D721Med (cell line): Measurements from ENCODE around the gene RALGPS2.
A peak's percentile ranks its signal among the peaks of the same experiment; 100 is the strongest.
"Not testable (repeated sequence)": the region's sequence is repeated elsewhere in the genome, so short reads cannot be mapped to it uniquely, and the experiment has no call there.

ENCODE experiments used
- DNase-seq: peaks from one replicate; pipeline ENCODE4 v3.0.0; 2011; ENCODE audit warnings: low spot score; ENCODE audit not compliant: insufficient read length
- FAIRE-seq: peaks from 2 replicates; lab custom pipeline; 2011; peaks lifted over from hg19 to GRCh38; lab: Jason Lieb, UNC
- CTCF ChIP-seq: IDR thresholded peaks from 2 replicates; pipeline ENCODE4 v1.5.1; 2012; ENCODE audit warnings: mild to moderate bottlenecking, control low read depth; ENCODE audit not compliant: insufficient read depth; ENCODE audit errors: missing control alignments

RALGPS2 gene

DNA sequence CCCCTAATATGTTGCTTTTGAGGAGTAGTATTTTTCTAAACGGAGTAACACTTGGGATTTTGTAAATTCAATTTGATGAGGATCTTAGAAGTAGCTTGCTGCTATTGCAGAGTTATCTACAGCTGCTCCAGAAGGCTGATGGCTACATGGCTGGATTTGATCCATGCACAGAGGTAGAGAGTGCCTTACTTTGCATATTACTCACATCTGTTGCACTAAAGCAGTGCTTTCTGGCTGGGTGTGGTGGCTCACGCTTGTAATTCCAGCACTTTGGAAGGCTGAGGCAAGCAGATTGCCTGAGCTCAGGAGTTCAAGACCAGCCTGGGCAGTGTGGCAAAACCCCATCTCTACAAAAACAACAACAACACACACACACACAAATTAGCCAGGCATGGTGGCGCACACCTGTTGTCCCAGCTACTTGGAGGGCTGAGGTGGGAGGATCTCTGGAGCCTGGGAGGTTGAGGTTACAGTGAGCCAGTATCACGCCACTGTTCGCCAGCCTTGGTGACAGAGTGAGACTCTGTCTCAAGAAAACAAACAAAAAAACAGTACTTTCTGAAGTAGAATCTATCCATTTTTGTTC, 24.6 kb downstream of the RALGPS2 start:
- TF ChIP-seq CTCF = no peak
- no peak for FAIRE-seq

DNA sequence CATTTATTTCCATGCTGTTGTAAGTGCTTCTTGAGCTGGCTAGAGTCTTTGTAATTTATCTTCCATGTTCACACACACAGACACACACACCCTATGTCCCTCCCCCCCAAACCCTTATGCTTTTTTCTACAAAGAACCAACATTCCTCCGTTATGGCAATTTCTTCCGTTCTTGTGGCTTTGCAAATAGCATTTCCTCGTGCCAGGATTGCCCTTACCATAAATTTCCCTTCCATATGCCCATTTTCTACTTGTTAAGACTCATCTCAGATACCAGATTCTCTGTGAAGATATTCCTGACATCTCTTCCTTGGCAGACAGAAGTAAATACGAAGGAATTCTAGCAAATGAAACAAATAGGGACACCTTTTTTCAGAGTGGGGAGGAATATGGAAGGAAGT, 26.0 kb downstream of the RALGPS2 start:
- no peak for TF ChIP-seq CTCF
- peak; percentile 25 for FAIRE-seq
- no peak for DNase-seq

More for the DNA sequence above, 24.6 kb downstream of the RALGPS2 start:
- no peak for DNase-seq

- no peak for TF ChIP-seq CTCF
- FAIRE-seq (no peak), DNase-seq (no peak)
Observed at GRCh38 chr1:178752891-178753290, 27.8 kb downstream of the RALGPS2 start.

- FAIRE-seq, DNase-seq: not testable (repeated sequence)
Observed at GRCh38 chr1:178754655-178755256, 29.7 kb downstream of the RALGPS2 start.

GRCh38 chr1:178768423-178768822, 43.4 kb downstream of the RALGPS2 start:
- FAIRE-seq (no peak), DNase-seq (no peak)
- peak; percentile 82 for TF ChIP-seq CTCF

- TF ChIP-seq CTCF = no peak
- FAIRE-seq (no peak), DNase-seq (no peak)
Observed at GRCh38 chr1:178772952-178773351, 47.9 kb downstream of the RALGPS2 start.

GRCh38 chr1:178774263-178774662, 49.2 kb downstream of the RALGPS2 start:
- FAIRE-seq = no peak
- peak; percentile 58 for TF ChIP-seq CTCF
- no peak for DNase-seq
